ENCODE data around the gene HSPB9. TPM values are rescaled to one million over a fixed set of nuclear protein-coding genes. Genes with fewer than 3 reads are reported as not detected.

The HSPB9 gene
- total RNA-seq, 6 donors from 2014 or later = 0.15 to 1.0 TPM; not detected in 4

DNA sequence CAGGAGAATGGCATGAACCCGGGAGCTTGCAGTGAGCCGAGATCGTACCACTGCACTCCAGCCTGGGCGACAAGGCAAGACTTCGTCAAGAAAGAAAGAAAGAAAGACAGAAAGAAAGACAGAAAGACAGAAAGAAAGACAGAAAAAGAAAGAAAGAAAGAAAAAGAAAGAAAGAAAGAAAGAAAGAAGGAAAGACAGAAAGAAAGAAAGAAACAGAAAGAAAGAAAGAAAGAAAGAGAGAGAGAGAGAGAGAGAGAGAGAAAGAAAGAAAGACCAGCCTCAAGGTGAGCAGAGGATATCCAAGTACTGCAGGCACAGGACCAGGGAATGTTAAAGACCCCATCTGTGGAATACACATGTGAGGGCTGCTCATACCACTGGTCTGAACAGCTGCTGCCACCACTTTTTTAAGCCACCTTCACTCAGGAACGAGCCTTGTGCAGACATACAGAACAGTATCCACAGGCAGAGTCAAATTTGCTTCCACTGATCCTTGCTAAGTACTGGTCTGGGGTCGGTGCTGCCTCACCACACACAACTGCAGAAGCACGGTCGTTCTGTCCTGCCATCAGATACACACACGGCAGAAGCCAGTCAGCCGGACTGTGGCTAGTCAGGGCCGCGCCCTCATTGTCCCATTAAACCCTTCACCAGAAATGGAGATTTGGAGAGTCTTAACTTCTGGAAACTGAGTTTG is 24.5 kb downstream of the HSPB9 start:
- Histone ChIP-seq H3K4me3 (no peak overlapping the region), H3K9me3 (no peaks in the 10 kb centered on the region), H3K4me1 (peaks cover 25 to 42% (median 28%) of the 10 kb centered on the region in 4 donors), H3K36me3 (peaks cover 0 to 69% (median 22%) of the 10 kb centered on the region in 4 donors), H3K27ac (no peak overlapping the region), H3K27me3 (no peaks in the 10 kb centered on the region)
- WGBS, 2 donors = 92% methylated on average over 13 of the region's 13 CpGs
- TF ChIP-seq, protein P1, sequence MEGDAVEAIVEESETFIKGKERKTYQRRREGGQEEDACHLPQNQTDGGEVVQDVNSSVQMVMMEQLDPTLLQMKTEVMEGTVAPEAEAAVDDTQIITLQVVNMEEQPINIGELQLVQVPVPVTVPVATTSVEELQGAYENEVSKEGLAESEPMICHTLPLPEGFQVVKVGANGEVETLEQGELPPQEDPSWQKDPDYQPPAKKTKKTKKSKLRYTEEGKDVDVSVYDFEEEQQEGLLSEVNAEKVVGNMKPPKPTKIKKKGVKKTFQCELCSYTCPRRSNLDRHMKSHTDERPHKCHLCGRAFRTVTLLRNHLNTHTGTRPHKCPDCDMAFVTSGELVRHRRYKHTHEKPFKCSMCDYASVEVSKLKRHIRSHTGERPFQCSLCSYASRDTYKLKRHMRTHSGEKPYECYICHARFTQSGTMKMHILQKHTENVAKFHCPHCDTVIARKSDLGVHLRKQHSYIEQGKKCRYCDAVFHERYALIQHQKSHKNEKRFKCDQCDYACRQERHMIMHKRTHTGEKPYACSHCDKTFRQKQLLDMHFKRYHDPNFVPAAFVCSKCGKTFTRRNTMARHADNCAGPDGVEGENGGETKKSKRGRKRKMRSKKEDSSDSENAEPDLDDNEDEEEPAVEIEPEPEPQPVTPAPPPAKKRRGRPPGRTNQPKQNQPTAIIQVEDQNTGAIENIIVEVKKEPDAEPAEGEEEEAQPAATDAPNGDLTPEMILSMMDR (IDR thresholded peaks at IDR 0.05) = no peak
- no peak for TF ChIP-seq POLR2A (IDR thresholded peaks at IDR 0.05)
- no peak for TF ChIP-seq POLR2AphosphoS5 (IDR thresholded peaks at IDR 0.05)
- no peak for TF ChIP-seq EP300 (IDR thresholded peaks at IDR 0.05)
- DNase-seq (no peak), ATAC-seq (ENCODE audit: low FRiP score in 2 of 2) (no peak)

DNA sequence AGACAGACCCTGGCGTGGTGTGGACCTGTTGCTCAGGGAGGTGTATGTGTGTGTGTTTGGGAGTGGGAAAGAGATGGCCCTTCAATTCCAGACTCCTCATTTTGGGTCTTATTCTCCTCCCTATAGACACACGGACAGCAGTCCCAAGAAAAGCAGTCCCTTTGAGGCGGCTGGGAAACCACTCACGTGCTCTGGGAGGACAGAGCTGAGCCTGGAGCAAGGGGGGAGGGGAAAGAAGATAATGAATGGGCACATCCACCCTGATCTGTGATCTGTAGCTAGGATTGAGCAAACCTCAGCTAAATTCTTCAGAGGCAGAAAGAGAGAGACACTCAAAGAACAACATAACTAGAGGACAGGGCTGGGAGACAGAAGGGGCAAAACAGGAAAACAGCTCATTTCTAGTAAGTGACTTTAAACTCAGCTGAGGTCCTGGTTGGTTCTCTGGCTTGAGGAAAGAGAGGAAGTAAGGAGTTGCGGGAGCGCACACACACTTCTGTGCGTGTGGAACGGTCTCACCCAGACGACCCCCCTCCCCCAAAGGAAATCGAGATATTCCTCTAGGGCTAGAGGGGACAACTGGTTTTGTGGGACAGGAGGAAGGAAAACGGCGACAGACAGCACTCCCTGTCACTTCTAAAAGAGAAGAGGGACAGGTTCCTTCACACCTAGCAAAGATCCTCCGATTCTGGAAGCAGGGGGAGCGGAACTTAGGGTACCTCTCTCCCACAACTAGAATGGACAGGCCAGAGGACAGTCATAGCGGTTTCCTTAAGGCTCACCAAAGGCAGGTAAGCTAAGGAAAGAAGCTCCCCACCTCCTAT is 31.5 kb downstream of the HSPB9 start:
- H3K9me3 ChIP-seq = no peaks in the 10 kb centered on the region
- DNase-seq (no peak), ATAC-seq (ENCODE audit: low FRiP score in 2 of 2) (peak in 1 of 2 donors; percentile 19)
- TF ChIP-seq EP300 (IDR thresholded peaks at IDR 0.05) = no peak
- TF ChIP-seq, protein P1 (IDR thresholded peaks at IDR 0.05) = no peak
- TF ChIP-seq POLR2AphosphoS5 (IDR thresholded peaks at IDR 0.05) = no peak
- no peak for TF ChIP-seq POLR2A (IDR thresholded peaks at IDR 0.05)
- H3K27ac ChIP-seq = peak overlapping the region; percentile 86 to 95 (median 93)
- 8 to 9% methylated on average over 13 to 15 of the region's 15 CpGs for WGBS, 2 donors
- H3K4me3 ChIP-seq = peak overlapping the region; percentile 77 to 97 (median 94)
- peaks cover 0 to 29% (median 3%) of the 10 kb centered on the region in 4 donors for H3K36me3 ChIP-seq
- peaks cover 30 to 43% (median 35%) of the 10 kb centered on the region in 4 donors for H3K4me1 ChIP-seq
- H3K27me3 ChIP-seq = no peaks in the 10 kb centered on the region

DNA sequence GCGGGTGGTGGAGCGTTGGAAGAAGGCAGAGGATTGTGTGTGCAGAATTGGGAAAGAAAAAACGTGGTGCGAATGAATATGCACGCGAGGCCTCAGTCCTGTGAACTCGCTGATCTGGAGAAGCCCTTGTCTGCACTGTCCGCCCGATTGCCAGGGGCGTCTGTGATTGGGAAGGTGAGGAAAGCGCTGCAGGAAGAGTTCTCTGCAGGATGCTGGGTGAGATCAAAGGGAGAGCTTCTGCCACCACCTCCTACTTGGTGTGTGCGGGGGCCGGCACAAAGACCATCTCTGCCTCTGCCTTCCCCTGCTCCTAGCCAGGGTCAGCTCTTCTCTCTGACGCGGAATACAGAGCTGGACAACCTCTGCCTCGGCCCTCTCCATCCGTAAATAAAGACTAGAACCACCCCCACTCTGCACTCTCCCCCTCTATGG is 33.0 kb downstream of the HSPB9 start:
- WGBS, 2 donors = 36 to 47% methylated on average over 17 of the region's 17 CpGs
- ATAC-seq (ENCODE audit: low FRiP score in 2 of 2) = no peak
- no peaks in the 10 kb centered on the region for H3K27me3 ChIP-seq
- peak overlapping the region in 3 of 4 donors; percentile 93 to 95 (median 93) for H3K27ac ChIP-seq
- peaks cover 26 to 40% (median 31%) of the 10 kb centered on the region in 4 donors for H3K4me1 ChIP-seq
- TF ChIP-seq, protein P1 (IDR thresholded peaks at IDR 0.05) = no peak
- no peak for TF ChIP-seq EP300 (IDR thresholded peaks at IDR 0.05)
- H3K4me3 ChIP-seq = peak overlapping the region; percentile 30 to 97 (median 86)
- H3K9me3 ChIP-seq = no peaks in the 10 kb centered on the region
- peaks cover 0 to 17% (median 3%) of the 10 kb centered on the region in 4 donors for H3K36me3 ChIP-seq
- DNase-seq = no peak

DNA sequence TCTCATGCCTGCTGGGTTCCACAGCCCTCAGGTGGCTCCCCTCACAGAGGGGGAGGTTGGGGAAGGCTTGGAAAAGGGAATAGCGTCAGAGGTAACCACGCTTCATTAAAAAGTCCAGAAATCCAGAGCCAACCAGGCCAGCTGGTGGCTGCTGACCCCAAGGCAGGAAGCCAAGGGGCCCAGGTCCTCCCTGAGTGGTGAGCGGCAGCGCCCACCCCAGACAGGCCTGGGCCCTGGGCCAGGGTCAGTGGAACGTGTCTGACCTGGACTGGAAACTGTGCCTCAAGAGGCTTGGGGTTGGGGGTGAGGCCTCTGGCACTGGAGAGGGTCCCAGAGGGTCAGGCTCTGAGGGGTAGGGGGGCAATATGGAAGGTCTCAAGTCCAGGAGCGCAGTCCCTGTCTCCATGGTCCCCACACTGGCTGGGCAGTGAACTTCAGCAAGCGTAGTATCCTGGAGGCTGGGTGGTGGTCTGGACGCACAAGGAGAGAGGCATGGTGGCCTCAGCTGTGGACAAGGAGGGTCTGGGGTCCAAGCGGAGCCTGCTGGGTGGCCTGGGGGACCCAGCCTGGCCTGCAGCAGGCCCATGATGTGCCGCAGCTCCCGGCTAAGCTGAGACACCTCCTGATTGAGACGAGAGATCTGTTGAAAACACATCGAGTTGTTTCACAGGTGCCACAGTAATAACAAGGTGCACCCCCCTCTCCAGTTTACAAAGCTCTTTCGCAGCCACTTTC is 37.4 kb downstream of the HSPB9 start:
- DNase-seq (no peak), ATAC-seq (ENCODE audit: low FRiP score in 2 of 2) (no peak)
- peaks cover 4 to 8% (median 6%) of the 10 kb centered on the region in 4 donors for H3K4me1 ChIP-seq
- TF ChIP-seq, protein P1 (IDR thresholded peaks at IDR 0.05) = no peak
- TF ChIP-seq EP300 (IDR thresholded peaks at IDR 0.05) = no peak
- no peak for TF ChIP-seq POLR2AphosphoS5 (IDR thresholded peaks at IDR 0.05)
- TF ChIP-seq POLR2A (IDR thresholded peaks at IDR 0.05) = no peak
- WGBS, 2 donors = 68 to 86% methylated on average over 6 to 14 of the region's 14 CpGs
- no peaks in the 10 kb centered on the region for H3K9me3 ChIP-seq
- no peak overlapping the region for H3K4me3 ChIP-seq
- H3K27me3 ChIP-seq = no peaks in the 10 kb centered on the region
- H3K27ac ChIP-seq = no peak overlapping the region
- H3K36me3 ChIP-seq = no peaks in the 10 kb centered on the region

Data from upper lobe of left lung (tissue), 6 donors.